Sigmoid colon (tissue), 4 donors: ENCODE data around the gene U2AF2.
A peak's percentile ranks its signal among the peaks of the same experiment; 100 is the strongest.

Experiments used
- CTCF ChIP-seq, 4 experiments: fragments of 450-650 bp in 3 of 4; fragments of 200-600 bp in 1 of 4; IDR thresholded peaks; one replicate each; pipeline ENCODE4 v1.5.1; 2016 to 2019; ENCODE audit warnings: antibody characterized with exemption in 4 of 4, mild to moderate bottlenecking in 3 of 4, moderate library complexity in 2 of 4
- POLR2AphosphoS5 ChIP-seq, 4 donors: sonication (generic); formaldehyde crosslinking; IDR thresholded peaks; one replicate each; pipeline ENCODE4 v1.6.1; 2017; ENCODE audit warnings: antibody characterized with exemption in 4 of 4

GRCh38 chr19:55654868-55655647 is at the start of gene U2AF2:
- TF ChIP-seq CTCF (IDR thresholded peaks at IDR 0.05) = no peak
- TF ChIP-seq POLR2AphosphoS5 (IDR thresholded peaks at IDR 0.05) = peak; percentile 64 to 90 (median 80)
